NOMO-1 (cell line): Measurements from ENCODE around the gene SYNM.
"Not testable (repeated sequence)": the region's sequence is repeated elsewhere in the genome, so short reads cannot be mapped to it uniquely, and the experiment has no call there.

Source experiments
- DNase-seq, 2 experiments: peaks; one replicate each; lab custom pipeline; 2025; ENCODE audit not compliant: unreplicated experiment in 2 of 2; lab: John Stamatoyannopoulos, UW

The SYNM gene

GRCh38 chr15:99105514-99106341, 848 bp downstream of the SYNM start:
- no peak for DNase-seq

- no peak for DNase-seq
Measured at GRCh38 chr15:99106417-99107220, 1.7 kb downstream of the SYNM start.

- DNase-seq, result no peak
Measured at GRCh38 chr15:99108993-99109392, 4.1 kb downstream of the SYNM start.

- DNase-seq, result no peak
Measured at GRCh38 chr15:99109555-99110021, 4.7 kb downstream of the SYNM start.

GRCh38 chr15:99110093-99110492, 5.2 kb downstream of the SYNM start:
- no peak for DNase-seq

GRCh38 chr15:99110581-99111320, 5.9 kb downstream of the SYNM start:
- DNase-seq, result no peak

GRCh38 chr15:99111641-99112040, 6.8 kb downstream of the SYNM start:
- DNase-seq, result not testable (repeated sequence)

- no peak for DNase-seq
Measured at GRCh38 chr15:99113547-99114271, 8.8 kb downstream of the SYNM start.

GRCh38 chr15:99114511-99115299, 9.8 kb downstream of the SYNM start:
- no peak for DNase-seq

GRCh38 chr15:99115300-99116215, 10.7 kb downstream of the SYNM start:
- no peak for DNase-seq

- DNase-seq, result no peak
Measured at GRCh38 chr15:99117111-99117510, 12.2 kb downstream of the SYNM start.

- no peak for DNase-seq
Measured at GRCh38 chr15:99117563-99118257, 12.8 kb downstream of the SYNM start.

- no peak for DNase-seq
Measured at GRCh38 chr15:99118258-99118632, 13.4 kb downstream of the SYNM start.

GRCh38 chr15:99118801-99119546, 14.1 kb downstream of the SYNM start:
- no peak for DNase-seq

GRCh38 chr15:99120050-99120777, 15.3 kb downstream of the SYNM start:
- DNase-seq, result no peak

- DNase-seq, result no peak
Measured at GRCh38 chr15:99121207-99121606, 16.3 kb downstream of the SYNM start.
